GM23248 (cell line): ENCODE results near the gene PRDM16. TPM values are rescaled to one million over a fixed set of nuclear protein-coding genes. Genes with fewer than 3 reads are reported as not detected.

ENCODE experiments used
- DNase-seq: peaks from one replicate; pipeline ENCODE4 v3.0.0-alpha.2; 2015
- H2AFZ ChIP-seq: fragments of 200-600 bp; sonication (generic); 2 replicates; pipeline ENCODE4 v1.6.1; 2016; ENCODE audit warnings: antibody characterized with exemption
- H3F3A ChIP-seq: fragments of 200-600 bp; sonication (generic); 2 replicates; pipeline ENCODE4 v1.6.1; 2016; ENCODE audit warnings: mild to moderate bottlenecking, antibody characterized with exemption, mixed run types; ENCODE audit not compliant: insufficient read depth
- H3K27ac ChIP-seq: fragments of 200-600 bp; sonication (generic); 2 replicates; pipeline ENCODE4 v1.5.1; 2016; ENCODE audit warnings: mild to moderate bottlenecking
- H3K27me3 ChIP-seq: fragments of 200-600 bp; sonication (generic); replicated peaks from 2 replicates; pipeline ENCODE4 v1.6.1; 2016; ENCODE audit warnings: mild to moderate bottlenecking; ENCODE audit not compliant: insufficient read depth
- H3K36me3 ChIP-seq: fragments of 200-600 bp; sonication (generic); 2 replicates; pipeline ENCODE4 v1.6.1; 2016; ENCODE audit warnings: low read depth, mild to moderate bottlenecking
- H3K4me1 ChIP-seq: fragments of 200-600 bp; sonication (generic); 2 replicates; pipeline ENCODE4 v1.6.1; 2016; ENCODE audit warnings: mild to moderate bottlenecking; ENCODE audit not compliant: insufficient read depth
- H3K4me2 ChIP-seq: fragments of 200-600 bp; sonication (generic); one replicate; pipeline ENCODE4 v1.6.1; 2016; ENCODE audit warnings: mild to moderate bottlenecking; ENCODE audit not compliant: unreplicated experiment
- H3K4me3 ChIP-seq: fragments of 200-600 bp; sonication (generic); 2 replicates; pipeline ENCODE4 v1.5.1; 2016; ENCODE audit warnings: mild to moderate bottlenecking
- H3K79me2 ChIP-seq: fragments of 200-600 bp; sonication (generic); 2 replicates; pipeline ENCODE4 v1.6.1; 2016; ENCODE audit warnings: mild to moderate bottlenecking; ENCODE audit not compliant: insufficient read depth
- H3K9ac ChIP-seq: fragments of 200-600 bp; sonication (generic); 2 replicates; pipeline ENCODE4 v1.6.1; 2016; ENCODE audit warnings: mild to moderate bottlenecking
- H3K9me2 ChIP-seq: fragments of 200-600 bp; sonication (generic); 2 replicates; pipeline ENCODE4 v1.6.1; 2016; ENCODE audit warnings: mixed run types, mild to moderate bottlenecking, moderate library complexity; ENCODE audit not compliant: insufficient read depth
- H3K9me3 ChIP-seq: fragments of 200-600 bp; sonication (generic); one replicate; pipeline ENCODE4 v1.6.1; 2017; ENCODE audit warnings: low read depth
- H4K20me1 ChIP-seq: fragments of 200-600 bp; sonication (generic); 2 replicates; pipeline ENCODE4 v1.6.0; 2016; ENCODE audit not compliant: insufficient read depth
- EZH2 ChIP-seq: fragments of 200-600 bp; sonication (generic); IDR thresholded peaks from 2 replicates; pipeline ENCODE4 v1.6.1; 2018; ENCODE audit warnings: antibody characterized with exemption, mild to moderate bottlenecking; ENCODE audit not compliant: insufficient read depth, poor library complexity, severe bottlenecking
- EZH2phosphoT487 ChIP-seq: fragments of 200-600 bp; sonication (generic); IDR thresholded peaks from 2 replicates; pipeline ENCODE4 v1.6.1; 2018; ENCODE audit warnings: antibody characterized with exemption, moderate library complexity, mild to moderate bottlenecking, low read depth; ENCODE audit not compliant: insufficient read depth
- WGBS, 2 experiments: methylation state at CpG; one replicate each; pipeline ENCODE4 v1.1.6; 2015 to 2017; ENCODE audit warnings: low lambda C conversion rate in 2 of 2, low coverage in 1 of 2; ENCODE audit errors: missing lambda C conversion rate in 2 of 2; 5-methylcytosine and 5-hydroxymethylcytosine counted together
- in situ Hi-C: fragments of 300-500 bp; cut with MboI; formaldehyde crosslinking; loops from 2 replicates; pipeline ENCODE4 v1.15.0; 2020
- polyA plus RNA-seq: library from polyadenylated mRNA; unstranded; fragments of >200 nt; fragmentation: Nextera tagmentation; extraction: Ambion mirVana; gene quantifications from 2 replicates; pipeline ENCODE4 v1.2.1, GENCODE V29; 2016
- total RNA-seq: library from RNA; depleted of rRNA; stranded (reverse); fragments of >200 nt; shearing (Covaris generic); gene quantifications from 2 replicates; pipeline ENCODE4 v1.2.3, GENCODE V29; 2014

Gene PRDM16
- total and polyA plus RNA-seq, 2 experiments from 2014 or later: 0.18 TPM; not detected in 1

- no peaks in the 10 kb centered on the region for H3K79me2 ChIP-seq
- H3K4me1 ChIP-seq: no peaks in the 10 kb centered on the region
- H3K4me2 ChIP-seq: no peak overlapping the region
- H3K27me3 ChIP-seq: no peaks in the 10 kb centered on the region
- no peak overlapping the region for H3K9ac ChIP-seq
- no peaks in the 10 kb centered on the region for H3K9me2 ChIP-seq
- WGBS, 2 experiments: 76 to 81% methylated on average over 47 of the region's 47 CpGs
- no peaks in the 10 kb centered on the region for H3F3A ChIP-seq
- H3K27ac ChIP-seq: no peak overlapping the region
- TF ChIP-seq EZH2phosphoT487 (no peak), EZH2 (no peak)
- H3K4me3 ChIP-seq: no peak overlapping the region
- no peaks in the 10 kb centered on the region for H4K20me1 ChIP-seq
- H3K36me3 ChIP-seq: no peaks in the 10 kb centered on the region
- no peaks in the 10 kb centered on the region for H3K9me3 ChIP-seq
- DNase-seq: no peak
- in situ Hi-C loops: no loop called here
- H2AFZ ChIP-seq: no peak overlapping the region
Measured at GRCh38 chr1:3125546-3126368, 56.8 kb downstream of the PRDM16 start.

GRCh38 chr1:3126756-3127678, 58.0 kb downstream of the PRDM16 start:
- no peak for DNase-seq
- Histone ChIP-seq H3K79me2 (no peaks in the 10 kb centered on the region), H3K36me3 (no peaks in the 10 kb centered on the region), H3K4me3 (no peak overlapping the region), H3F3A (no peaks in the 10 kb centered on the region), H2AFZ (no peak overlapping the region), H3K4me1 (no peaks in the 10 kb centered on the region), H3K27ac (no peak overlapping the region), H4K20me1 (no peaks in the 10 kb centered on the region), H3K9me3 (no peaks in the 10 kb centered on the region), H3K4me2 (no peak overlapping the region), H3K9ac (no peak overlapping the region), H3K27me3 (0 out of 2 replicates have a peak, but pooled peaks cover 8% of the 10 kb centered on the region), H3K9me2 (no peaks in the 10 kb centered on the region)
- in situ Hi-C loops: no loop called here
- WGBS, 2 experiments: 39 to 40% methylated on average over 28 of the region's 28 CpGs
- no peak for TF ChIP-seq EZH2phosphoT487
- TF ChIP-seq EZH2: no peak

GRCh38 chr1:3127738-3128137, 58.7 kb downstream of the PRDM16 start:
- no peak overlapping the region for H3K4me2 ChIP-seq
- no peaks in the 10 kb centered on the region for H3K79me2 ChIP-seq
- no peak for DNase-seq
- H3K4me1 ChIP-seq: no peaks in the 10 kb centered on the region
- WGBS, 2 experiments: 50 to 58% methylated on average over 12 of the region's 12 CpGs
- H3K4me3 ChIP-seq: no peak overlapping the region
- 0 out of 2 replicates have a peak, but pooled peaks cover 8% of the 10 kb centered on the region for H3K27me3 ChIP-seq
- H3K36me3 ChIP-seq: no peaks in the 10 kb centered on the region
- no peaks in the 10 kb centered on the region for H3F3A ChIP-seq
- H3K9me3 ChIP-seq: no peaks in the 10 kb centered on the region
- TF ChIP-seq EZH2 (no peak), EZH2phosphoT487 (no peak)
- in situ Hi-C loops: no loop called here
- H3K9me2 ChIP-seq: no peaks in the 10 kb centered on the region
- no peaks in the 10 kb centered on the region for H4K20me1 ChIP-seq
- H3K27ac ChIP-seq: no peak overlapping the region
- no peak overlapping the region for H3K9ac ChIP-seq
- no peak overlapping the region for H2AFZ ChIP-seq

DNA sequence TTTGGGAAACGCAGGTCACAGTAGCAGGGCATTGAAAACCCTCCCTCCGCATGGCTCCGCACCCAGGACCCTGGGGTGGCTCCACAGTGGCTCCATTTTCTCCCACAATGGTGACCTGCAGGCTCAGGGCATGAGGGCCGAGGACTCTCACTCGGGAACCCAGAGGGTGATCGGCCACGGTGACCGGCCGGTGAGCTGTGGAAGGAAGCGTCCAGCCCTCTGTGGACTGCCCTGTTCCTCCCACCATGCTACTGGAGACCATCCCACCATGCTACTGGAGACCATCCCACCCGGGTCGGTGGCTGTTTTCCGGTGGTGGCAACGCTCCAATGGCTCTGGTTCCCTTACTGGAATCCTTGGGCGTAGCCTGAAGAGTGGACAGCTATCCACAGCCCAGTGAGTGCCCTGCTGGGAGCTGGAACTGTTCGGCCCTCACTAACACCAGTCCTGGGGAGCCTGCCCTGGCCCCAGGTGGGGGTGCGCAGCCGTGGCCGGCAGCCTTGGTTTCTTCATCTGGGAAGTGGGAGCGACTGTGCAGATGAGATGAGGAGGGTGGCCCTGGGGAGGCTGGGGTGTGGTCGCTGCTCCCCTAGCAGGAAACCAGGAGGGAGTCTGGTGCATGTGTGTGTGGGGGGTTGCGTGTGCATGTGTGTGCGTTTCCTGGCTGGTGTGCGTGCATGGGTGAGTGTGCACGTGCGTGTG, 59.6 kb downstream of the PRDM16 start:
- H3K9me3 ChIP-seq: no peaks in the 10 kb centered on the region
- no peak overlapping the region for H2AFZ ChIP-seq
- H3K4me2 ChIP-seq: no peak overlapping the region
- H3K4me1 ChIP-seq: no peaks in the 10 kb centered on the region
- H3K27me3 ChIP-seq: 0 out of 2 replicates have a peak, but pooled peaks cover 8% of the 10 kb centered on the region
- WGBS, 2 experiments: 62 to 65% methylated on average over 26 of the region's 26 CpGs
- no peaks in the 10 kb centered on the region for H3K79me2 ChIP-seq
- TF ChIP-seq EZH2 (no peak), EZH2phosphoT487 (no peak)
- H3K36me3 ChIP-seq: no peaks in the 10 kb centered on the region
- no peak overlapping the region for H3K27ac ChIP-seq
- H4K20me1 ChIP-seq: no peaks in the 10 kb centered on the region
- no peak overlapping the region for H3K9ac ChIP-seq
- no peak overlapping the region for H3K4me3 ChIP-seq
- H3K9me2 ChIP-seq: no peaks in the 10 kb centered on the region
- in situ Hi-C loops: no loop called here
- no peaks in the 10 kb centered on the region for H3F3A ChIP-seq
- DNase-seq: no peak
